ENCODE results near the gene EYS. TPM values are rescaled to one million over a fixed set of nuclear protein-coding genes. Genes with fewer than 3 reads are reported as not detected.

Gene EYS
- total RNA-seq, 2 donors from 2014 or later: not detected

DNA sequence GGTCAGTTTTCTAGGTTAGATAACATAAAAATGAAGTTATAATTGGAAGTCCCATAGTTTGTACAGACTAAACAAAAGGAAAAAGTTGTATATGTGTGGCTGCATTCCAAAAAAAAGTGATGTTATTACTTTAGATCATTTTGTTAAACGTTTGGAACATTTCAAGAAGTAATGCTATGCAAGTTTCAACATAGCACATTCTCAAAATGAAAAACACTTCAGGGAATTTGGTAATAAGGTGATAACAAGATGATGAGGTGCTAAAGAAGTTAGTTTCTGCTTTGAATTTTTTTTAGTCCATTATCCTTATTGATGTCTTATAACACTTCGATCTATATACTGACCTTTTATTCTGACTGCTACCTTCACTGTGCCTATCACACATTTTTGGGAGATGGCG, 1820.7 kb downstream of the EYS start:
- H3K27me3 ChIP-seq (replicated peaks; ENCODE audit: insufficient read depth): no peaks in the 10 kb centered on the region
- no peak for ATAC-seq (ENCODE audit: insufficient number of reproducible peaks, low FRiP score, low read depth)

DNA sequence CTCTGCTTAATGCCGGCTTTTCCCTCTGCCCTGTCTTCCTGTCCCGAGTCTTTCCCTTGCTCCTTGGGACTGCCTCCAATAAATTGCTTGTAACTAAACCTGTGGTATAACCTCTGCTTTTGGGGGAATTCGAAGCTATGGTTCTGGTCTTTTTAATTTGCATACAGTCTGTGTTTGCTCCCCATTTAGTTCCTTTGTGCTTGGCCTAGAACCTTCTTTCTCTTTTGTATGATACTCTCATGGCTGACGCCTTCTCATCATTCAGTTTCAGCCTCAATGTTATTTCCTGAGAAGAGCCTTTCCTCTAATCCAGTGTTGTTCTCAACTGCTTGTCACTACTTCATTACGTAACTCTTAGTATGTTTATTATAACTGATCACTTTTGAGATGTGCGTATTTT, 1823.4 kb downstream of the EYS start:
- Histone ChIP-seq H3K9me3 (no peaks in the 10 kb centered on the region), H3K36me3 (no peaks in the 10 kb centered on the region), H3K4me1 (ENCODE audit: control insufficient read depth in 1 of 2, low read depth in 2 of 2) (no peaks in the 10 kb centered on the region), H3K27ac (no peak overlapping the region), H3K27me3 (replicated peaks; ENCODE audit: insufficient read depth) (no peaks in the 10 kb centered on the region), H3K4me3 (no peak overlapping the region)
- no peak for TF ChIP-seq CTCF (IDR thresholded peaks at IDR 0.05)
- ATAC-seq (ENCODE audit: insufficient number of reproducible peaks, low FRiP score, low read depth): no peak
- DNase-seq (ENCODE audit: low spot score): no peak

More for the DNA sequence above, 1820.7 kb downstream of the EYS start:
- Histone ChIP-seq H3K4me1 (ENCODE audit: control insufficient read depth in 1 of 2, low read depth in 2 of 2) (no peaks in the 10 kb centered on the region), H3K4me3 (no peak overlapping the region), H3K36me3 (no peaks in the 10 kb centered on the region), H3K27ac (no peak overlapping the region), H3K9me3 (no peaks in the 10 kb centered on the region)
- no peak for TF ChIP-seq CTCF (IDR thresholded peaks at IDR 0.05)
- DNase-seq (ENCODE audit: low spot score): no peak

GRCh38 chr6:63882208-63882607, 1824.8 kb downstream of the EYS start:
- TF ChIP-seq CTCF (IDR thresholded peaks at IDR 0.05): no peak
- Histone ChIP-seq H3K27me3 (replicated peaks; ENCODE audit: insufficient read depth) (no peaks in the 10 kb centered on the region), H3K4me1 (ENCODE audit: control insufficient read depth in 1 of 2, low read depth in 2 of 2) (no peaks in the 10 kb centered on the region), H3K4me3 (no peak overlapping the region), H3K36me3 (no peaks in the 10 kb centered on the region), H3K9me3 (no peaks in the 10 kb centered on the region), H3K27ac (no peak overlapping the region)
- no peak for DNase-seq (ENCODE audit: low spot score)
- ATAC-seq (ENCODE audit: insufficient number of reproducible peaks, low FRiP score, low read depth): no peak

- no peak for TF ChIP-seq CTCF (IDR thresholded peaks at IDR 0.05)
- no peaks in the 10 kb centered on the region for H3K4me1 ChIP-seq (ENCODE audit: control insufficient read depth in 1 of 2, low read depth in 2 of 2)
- no peaks in the 10 kb centered on the region for H3K36me3 ChIP-seq
- DNase-seq (ENCODE audit: low spot score) (no peak), ATAC-seq (ENCODE audit: insufficient number of reproducible peaks, low FRiP score, low read depth) (no peak)
- H3K27me3 ChIP-seq (replicated peaks; ENCODE audit: insufficient read depth): no peaks in the 10 kb centered on the region
- H3K27ac ChIP-seq: no peak overlapping the region
- no peaks in the 10 kb centered on the region for H3K9me3 ChIP-seq
- no peak overlapping the region for H3K4me3 ChIP-seq
Measured at GRCh38 chr6:63881791-63882190, 1825.2 kb downstream of the EYS start.

GRCh38 chr6:63872233-63872632, 1834.8 kb downstream of the EYS start:
- H3K9me3 ChIP-seq: no peaks in the 10 kb centered on the region

More at GRCh38 chr6:63872233-63872632, 1834.8 kb downstream of the EYS start:
- Histone ChIP-seq H3K4me3 (no peak overlapping the region), H3K27me3 (replicated peaks; ENCODE audit: insufficient read depth) (no peaks in the 10 kb centered on the region), H3K36me3 (no peaks in the 10 kb centered on the region), H3K4me1 (ENCODE audit: control insufficient read depth in 1 of 2, low read depth in 2 of 2) (no peaks in the 10 kb centered on the region), H3K27ac (no peak overlapping the region)
- no peak for DNase-seq (ENCODE audit: low spot score)
- no peak for TF ChIP-seq CTCF (IDR thresholded peaks at IDR 0.05)
- no peak for ATAC-seq (ENCODE audit: insufficient number of reproducible peaks, low FRiP score, low read depth)

All from thoracic aorta (tissue), 2 donors.